ENCODE measurements around the gene GPLD1.
"Not testable (repeated sequence)": the region's sequence is repeated elsewhere in the genome, so short reads cannot be mapped to it uniquely, and the experiment has no call there.

Gene GPLD1, protein sequence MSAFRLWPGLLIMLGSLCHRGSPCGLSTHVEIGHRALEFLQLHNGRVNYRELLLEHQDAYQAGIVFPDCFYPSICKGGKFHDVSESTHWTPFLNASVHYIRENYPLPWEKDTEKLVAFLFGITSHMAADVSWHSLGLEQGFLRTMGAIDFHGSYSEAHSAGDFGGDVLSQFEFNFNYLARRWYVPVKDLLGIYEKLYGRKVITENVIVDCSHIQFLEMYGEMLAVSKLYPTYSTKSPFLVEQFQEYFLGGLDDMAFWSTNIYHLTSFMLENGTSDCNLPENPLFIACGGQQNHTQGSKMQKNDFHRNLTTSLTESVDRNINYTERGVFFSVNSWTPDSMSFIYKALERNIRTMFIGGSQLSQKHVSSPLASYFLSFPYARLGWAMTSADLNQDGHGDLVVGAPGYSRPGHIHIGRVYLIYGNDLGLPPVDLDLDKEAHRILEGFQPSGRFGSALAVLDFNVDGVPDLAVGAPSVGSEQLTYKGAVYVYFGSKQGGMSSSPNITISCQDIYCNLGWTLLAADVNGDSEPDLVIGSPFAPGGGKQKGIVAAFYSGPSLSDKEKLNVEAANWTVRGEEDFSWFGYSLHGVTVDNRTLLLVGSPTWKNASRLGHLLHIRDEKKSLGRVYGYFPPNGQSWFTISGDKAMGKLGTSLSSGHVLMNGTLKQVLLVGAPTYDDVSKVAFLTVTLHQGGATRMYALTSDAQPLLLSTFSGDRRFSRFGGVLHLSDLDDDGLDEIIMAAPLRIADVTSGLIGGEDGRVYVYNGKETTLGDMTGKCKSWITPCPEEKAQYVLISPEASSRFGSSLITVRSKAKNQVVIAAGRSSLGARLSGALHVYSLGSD

GRCh38 chr6:24489470-24489869 lies at the start of gene GPLD1:
Gene GPLD1 (minus strand): TSS chr6:24489578. CDS start chr6:24489511, 67 bp downstream.
- no peak for DNase-seq

DNA sequence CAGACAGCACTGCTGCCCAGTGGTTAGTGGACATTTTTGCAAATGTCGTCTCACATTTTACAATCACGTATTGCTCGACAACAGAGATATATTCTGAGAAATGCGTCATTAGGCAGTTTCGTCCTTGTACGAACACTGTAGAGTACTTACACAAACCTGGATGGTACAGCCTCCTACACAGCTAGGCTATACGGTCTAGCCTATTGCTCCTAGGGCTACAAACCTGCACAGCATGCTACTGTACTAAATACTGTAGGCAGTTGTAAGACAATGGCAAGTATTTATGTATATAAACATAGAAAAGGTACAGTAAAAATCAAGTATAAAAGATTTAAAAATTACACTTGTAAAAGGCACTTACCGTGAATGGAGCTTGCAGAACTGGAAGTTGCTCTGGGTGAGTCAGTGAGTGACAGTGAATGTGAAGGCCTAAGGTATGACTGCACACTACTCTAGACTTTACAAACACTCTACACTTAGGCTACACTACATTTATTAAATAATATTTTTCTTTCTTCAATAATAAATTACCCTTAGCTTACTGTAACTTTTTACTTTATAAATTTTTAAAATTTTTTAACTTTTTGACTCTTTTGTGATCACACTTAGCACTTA lies 48.5 kb upstream of the GPLD1 start:
- DNase-seq, result no peak

DNA sequence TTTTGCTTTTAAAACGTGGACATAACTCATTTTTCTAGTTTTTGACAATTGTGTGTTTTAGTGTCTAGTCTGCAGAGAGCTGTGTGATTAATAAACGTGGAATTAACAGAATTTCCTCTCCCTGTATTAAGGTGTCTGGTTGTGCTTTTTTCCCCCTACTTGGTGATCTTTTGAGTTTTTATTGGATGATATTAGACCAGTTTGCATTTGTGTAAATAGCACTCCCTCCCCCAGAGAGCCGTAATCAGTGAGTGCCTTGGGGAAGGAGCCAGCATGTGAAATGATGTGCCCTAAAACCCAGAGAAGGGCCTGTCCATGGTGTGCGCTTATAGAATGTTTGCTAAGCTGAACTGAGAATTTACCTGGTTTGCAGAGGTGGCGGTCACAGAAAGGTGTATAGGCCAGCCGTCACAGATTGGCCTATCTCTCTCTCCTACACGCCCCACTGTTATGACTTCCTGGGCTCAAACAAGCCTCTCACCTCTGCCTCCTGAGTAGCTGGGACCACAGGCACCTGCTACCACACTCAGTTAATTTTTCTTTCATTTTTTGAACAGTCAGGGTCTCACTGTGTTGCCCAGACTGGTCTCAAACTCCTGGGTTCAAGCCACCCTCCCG lies 47.8 kb upstream of the GPLD1 start:
- DNase-seq, result no peak

- no peak for DNase-seq
These were observed 47.1 kb upstream of the GPLD1 start for GRCh38 chr6:24536466-24536865.

GRCh38 chr6:24535210-24535609 lies 45.8 kb upstream of the GPLD1 start:
- DNase-seq, result no peak

- no peak for DNase-seq
These were observed 45.0 kb upstream of the GPLD1 start for GRCh38 chr6:24534329-24534728.

- DNase-seq, result no peak
These were observed 40.6 kb upstream of the GPLD1 start for GRCh38 chr6:24529985-24530384.

- no peak for DNase-seq
These were observed 35.4 kb upstream of the GPLD1 start for GRCh38 chr6:24524805-24525204.

DNA sequence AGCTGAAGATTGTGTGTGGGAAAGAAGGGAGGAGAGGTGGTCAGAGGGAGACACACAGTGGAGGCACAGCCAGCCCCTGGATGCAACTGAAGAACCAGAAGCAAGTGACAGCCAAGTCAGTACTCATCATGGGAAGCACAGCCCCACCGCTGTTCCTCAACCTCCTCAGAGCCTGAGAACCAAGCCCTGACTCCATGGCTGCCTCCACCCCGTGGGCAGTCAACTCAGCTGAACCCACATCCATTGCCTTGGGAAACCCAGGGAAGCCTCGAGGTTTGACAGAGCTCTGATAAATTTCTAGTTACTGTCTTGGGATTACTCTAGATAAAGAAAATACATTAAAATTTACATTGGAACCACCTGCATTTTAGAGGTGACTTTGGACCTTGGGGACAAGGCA lies 35.0 kb upstream of the GPLD1 start:
- DNase-seq, result no peak

DNA sequence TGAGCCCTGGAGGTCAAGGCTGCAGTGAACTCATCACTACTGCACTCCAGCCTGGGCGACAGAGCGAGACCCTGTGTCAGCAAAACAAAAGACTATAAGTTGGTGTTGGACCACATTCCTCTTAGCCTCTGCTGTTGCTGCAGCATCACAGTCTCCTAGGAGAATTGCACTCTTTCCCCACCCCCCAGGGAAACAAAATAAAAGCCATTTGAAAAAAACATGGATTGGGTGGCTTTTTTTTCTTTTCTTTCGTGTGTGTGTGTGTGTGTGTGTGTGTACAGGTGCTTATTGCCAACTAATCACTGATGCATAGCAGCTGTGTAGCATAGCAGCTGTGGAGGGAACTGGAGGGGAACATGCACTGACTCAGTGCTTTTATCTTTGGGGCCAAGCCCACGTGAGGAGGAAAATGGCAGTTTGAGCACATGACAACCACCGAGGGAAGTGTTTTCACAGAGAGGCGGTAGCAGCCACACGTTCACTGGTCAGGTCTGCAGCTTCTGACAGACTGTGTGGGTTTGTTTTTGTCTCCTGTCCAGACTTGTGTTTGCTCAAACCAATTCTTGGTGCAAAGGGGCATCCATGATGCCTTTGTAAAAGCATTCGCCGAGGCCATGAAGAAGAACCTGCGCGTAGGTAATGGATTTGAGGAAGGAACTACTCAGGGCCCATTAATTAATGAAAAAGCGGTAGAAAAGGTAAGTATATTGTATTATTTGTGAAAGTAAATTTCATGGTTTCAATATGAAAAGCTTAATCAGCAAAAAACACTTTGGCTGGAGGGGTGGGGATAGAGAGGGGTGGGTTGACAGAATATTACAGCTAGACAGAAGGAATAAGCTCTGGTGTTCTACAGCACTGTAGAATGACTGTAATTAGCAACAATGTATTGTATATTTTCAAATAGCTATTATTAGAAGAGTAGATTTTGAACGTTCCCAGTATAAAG lies 33.1 kb upstream of the GPLD1 start:
- DNase-seq, result no peak

DNA sequence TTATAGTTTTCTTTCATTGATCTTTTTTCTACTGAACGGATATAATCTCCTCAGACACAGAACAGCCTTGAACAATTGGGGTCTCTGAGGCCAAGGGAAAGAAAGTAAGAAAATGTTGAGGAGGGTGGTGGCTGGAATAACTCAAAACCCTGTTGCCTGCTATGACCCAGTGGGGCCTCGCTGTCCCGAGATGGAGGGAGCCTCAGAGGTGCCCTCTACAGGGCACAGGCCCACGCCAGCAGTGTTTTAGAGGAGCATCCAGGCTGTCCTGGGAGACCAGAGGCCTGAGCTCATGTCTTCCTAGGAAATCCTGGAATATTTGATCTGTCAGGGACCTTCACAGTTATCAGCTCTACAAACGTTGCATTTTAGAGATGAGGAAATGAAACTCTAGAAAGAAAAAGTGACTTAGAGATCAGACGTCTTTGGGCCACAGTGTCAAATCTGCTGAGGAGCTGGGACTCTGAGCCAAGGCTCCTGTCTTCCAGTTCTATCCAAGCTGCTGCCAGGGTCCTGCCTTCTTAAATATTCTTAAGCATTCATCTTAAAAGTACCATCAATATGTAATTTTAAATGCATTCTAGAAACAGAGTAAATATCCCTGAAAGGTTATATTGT lies 31.7 kb upstream of the GPLD1 start:
- DNase-seq, result no peak

DNA sequence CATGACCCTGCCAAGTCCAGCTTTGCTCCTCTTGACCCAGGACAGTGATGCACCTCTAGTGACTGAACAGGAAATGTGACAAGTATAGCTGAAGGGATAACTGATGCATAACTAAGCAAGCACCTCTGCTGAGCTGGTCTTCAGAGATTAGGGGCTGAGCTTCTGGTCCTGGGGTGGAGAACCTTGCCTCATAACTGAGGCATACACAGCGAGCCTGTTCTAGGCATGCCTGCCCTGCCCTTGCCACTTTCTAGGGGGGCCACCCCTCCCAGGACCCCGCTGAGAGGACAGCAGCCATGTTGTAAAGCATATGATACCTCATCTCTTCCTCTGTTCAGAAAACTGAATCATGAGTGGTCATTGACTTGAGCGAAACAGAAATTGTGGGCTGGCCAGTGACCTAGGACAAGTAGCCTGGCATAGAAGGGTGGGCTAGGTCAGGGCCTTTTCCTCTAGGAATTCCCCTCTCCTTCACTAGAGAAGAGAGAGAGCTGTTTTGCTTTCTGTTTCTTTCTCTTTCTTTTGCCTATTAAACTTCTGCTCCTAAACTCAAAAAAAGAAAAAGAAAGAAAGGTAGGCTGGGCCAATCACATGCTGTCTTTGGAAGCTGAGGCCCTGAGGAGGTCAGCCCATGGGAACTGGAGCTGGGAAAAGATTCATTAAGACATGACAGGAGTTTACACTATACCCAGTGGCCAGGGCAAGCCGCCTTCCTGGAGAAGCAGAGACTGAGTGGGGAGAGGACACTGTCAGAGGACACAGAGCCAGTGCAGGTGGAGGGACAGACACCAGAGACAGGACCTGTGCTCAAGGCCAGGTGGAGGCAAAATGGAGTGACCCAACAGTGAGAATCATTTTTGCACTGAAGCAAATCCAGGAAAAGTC lies 28.5 kb upstream of the GPLD1 start:
- no peak for DNase-seq

DNA sequence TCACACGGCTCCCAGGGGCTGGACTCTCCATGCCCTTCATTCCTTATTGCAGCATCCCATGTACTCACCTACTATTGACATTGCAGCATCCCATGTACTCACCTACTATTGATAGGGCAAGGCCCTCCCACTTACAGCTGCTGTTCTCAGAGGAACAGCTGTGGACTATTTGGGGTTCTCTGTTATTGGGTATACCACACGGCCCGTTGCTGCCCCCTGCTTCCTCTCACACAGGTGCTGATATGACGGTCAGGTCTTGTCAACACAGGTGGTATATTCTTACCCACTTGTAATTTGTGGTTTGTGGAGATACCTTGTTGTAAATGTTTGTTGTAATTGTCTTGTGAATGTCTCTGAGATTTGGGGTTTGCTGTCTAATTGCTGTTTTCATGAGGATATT lies 24.2 kb upstream of the GPLD1 start:
- DNase-seq, result no peak

- DNase-seq, result not testable (repeated sequence)
These were observed 22.6 kb upstream of the GPLD1 start for GRCh38 chr6:24511976-24512375.

GRCh38 chr6:24506814-24507520 lies 17.6 kb upstream of the GPLD1 start:
- no peak for DNase-seq

DNA sequence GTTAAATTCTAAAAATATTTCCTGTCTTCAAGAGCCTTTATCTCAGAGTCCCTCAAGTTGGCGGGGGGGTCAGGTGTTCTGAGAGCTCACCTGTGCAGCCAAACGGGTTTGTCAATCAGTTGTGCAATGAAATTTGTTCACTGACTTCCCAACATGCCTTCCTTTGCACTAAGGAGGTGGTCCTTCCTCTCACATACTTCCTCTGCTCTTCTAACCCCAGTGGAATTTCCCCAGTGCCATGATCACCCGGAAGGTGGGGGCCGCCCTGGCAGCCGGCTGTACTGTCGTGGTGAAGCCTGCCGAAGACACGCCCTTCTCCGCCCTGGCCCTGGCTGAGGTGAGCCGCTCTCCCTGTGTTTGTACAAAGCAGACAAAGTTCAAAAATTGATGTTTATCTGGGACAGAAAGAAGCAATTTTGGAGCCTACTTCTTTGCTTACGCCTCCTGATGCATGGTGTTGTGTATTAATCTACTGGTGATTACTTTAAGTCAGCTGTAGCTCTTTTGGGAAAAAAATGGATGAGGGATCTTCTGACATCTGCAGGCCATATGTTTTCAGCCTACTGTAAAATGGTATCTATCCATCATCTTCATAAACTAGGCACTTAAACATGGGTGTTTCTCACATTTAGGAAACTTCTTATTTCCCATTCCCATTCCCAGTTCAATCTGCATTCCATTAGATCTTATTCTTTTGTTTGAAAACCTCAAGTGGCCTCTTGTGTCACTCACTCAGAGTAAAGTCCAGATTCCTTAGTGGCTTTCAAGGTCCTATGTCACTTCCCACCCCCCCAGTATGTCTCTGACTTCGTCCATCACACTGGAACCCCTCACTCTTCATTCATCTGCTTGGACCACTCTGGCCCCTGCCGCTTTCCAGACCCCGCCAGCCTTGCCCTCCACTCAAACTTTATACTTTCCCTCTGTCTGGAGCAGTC lies 15.5 kb upstream of the GPLD1 start:
- DNase-seq, result no peak

- DNase-seq, result no peak
These were observed 14.9 kb upstream of the GPLD1 start for GRCh38 chr6:24504287-24504648.

DNA sequence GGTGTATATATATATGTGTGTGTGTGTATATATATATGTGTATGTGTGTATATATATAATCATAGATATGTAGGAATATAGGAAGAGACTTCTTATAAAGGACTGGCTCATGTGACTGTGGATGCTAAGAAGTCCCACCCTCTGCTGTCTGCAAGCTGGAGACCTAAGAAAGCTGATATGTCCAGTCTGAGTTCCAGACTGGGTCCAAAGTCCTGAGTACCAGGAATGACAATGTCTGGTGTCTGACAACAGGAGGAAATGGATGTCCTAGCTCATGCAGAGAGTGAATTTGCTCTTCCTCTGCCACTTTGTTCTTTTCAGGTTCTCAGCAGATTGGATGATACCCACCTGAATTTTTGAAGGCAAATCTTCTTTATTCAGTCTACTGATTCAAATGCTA lies 12.5 kb upstream of the GPLD1 start:
- DNase-seq, result no peak

- DNase-seq, result no peak
These were observed 12.0 kb upstream of the GPLD1 start for GRCh38 chr6:24501374-24501773.
